HG03196 (cell line): Measurements from ENCODE around the gene PCP2.

ENCODE experiments used
- ATAC-seq: cut with Tn5 transposase; IDR thresholded peaks from one replicate; pipeline ENCODE4 v1.9.1; 2021; ENCODE audit not compliant: unreplicated experiment

Gene PCP2

DNA sequence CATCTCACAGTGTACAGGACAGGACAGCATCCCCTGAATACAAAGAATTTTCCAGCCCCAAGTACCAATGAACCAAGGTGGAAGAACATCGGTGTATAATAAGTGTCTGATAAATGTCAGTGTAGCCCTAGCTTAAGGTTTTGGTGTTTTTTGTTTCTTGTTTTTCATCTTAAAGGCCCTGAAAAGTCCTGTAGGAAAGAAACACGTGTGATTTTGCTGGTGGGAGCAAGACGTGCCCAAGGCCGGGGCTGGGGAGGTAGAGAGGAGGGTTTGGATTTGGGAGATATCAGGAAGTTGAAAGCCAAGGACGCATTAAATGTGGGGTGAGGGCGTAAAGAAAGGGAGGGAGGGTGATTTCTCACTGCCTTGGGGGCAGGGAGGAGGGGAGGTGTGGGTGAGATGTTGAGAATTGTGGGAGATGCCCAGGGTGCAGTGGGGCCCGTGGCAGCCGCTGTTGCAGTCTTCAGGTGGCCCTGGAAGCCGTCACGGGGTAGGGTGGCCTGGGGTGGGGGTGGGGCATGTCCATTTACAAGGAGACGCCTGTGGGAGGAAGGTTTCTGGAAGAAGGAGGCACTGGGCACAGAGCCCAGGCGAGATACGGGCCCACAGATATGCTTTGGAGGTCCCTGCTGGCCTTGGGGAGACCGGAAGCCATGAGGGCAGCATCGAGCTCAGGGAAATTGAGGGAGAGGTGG, 31.1 kb downstream of the PCP2 start:
- ATAC-seq: no peak

DNA sequence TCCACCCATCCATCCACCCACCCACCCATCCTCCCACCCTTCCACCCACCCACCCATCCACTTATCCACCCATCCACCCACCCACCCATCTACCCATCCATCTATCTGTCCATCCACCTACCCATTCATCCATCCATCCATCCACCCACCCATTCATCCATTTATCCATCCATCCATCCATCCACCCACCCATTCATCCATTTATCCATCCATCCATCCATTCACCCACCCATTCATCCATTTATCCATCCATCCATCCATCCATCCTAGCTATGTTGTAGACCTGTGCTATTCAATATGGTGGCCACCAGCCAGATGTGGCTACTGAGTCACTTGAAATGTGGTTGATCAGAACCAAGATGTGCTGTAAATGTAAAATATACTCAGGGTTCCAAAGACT, 32.8 kb downstream of the PCP2 start:
- no peak for ATAC-seq

DNA sequence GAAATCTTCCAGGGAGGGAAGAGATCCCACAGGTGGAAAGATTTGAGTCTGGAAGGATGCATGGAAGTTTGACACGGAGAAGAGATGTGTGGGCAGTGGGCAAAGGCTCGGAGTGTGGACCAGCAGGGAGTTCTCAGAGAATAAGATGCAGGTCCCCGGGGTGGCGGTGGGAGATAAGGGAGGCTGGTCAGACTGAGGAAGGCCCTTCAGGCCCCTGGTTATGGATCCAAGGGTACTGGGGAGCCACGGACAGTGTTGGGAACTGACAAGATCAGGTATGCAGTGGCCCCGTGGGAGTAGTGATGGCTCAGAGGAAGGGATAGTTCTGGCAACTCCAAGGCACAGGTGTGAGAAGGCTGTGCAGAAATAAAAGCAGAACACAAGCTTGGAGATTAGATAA, 35.3 kb downstream of the PCP2 start:
- no peak for ATAC-seq

DNA sequence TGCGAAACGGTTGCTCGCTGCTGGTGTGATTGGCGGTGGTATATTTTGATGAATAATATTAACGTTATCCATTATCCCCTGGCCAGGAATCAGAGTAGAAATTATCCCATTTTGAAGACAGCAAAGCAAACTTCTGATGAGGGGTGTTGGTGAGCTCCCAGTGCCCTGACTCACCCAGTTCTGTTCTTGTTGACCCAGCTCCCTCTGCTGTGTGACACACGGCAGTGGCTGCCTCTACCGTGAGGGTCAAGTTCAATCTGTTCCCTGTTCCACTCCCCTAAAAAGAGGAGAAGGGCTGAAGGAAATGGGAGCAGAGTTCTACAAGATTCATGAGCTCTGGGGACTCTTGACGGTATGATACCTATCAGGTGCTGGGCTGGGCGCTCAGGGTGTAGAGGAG, 35.8 kb downstream of the PCP2 start:
- ATAC-seq: no peak

DNA sequence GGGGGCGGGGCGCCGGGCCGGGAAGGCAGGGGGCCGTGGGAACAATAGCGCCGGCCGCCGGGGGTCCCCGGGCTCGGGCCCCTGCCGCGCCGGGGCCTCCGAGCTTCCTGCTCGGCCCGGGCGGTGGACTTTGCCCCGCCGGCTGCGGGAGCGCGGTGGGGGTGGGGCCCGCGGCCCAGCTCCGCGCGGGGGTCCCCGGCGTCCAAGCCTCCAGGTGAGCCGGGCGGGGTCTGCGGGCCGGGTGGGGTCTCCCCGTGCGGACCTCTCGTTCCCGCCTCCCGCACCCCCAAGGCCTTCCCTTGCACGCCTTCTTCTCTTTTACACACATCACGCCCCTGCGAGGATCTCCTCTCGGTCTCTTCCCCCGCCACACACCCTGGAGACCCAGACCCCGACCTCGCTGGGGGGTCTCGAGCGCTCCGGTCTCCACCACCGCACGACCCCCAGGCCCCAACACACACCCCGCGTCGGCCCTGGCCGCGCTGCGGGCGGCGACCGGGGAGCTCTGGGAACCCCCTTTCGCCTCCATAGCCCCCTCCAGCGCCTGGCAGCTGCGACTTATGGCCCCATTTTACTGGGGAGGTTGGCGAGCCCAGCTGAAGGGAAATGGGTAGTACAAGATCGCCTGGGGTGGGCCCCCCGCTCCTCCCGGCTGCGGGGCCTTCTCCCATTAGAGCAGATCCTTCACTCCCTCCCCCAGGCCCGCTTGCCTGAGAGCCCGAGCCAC, 37.1 kb downstream of the PCP2 start:
- ATAC-seq: no peak

DNA sequence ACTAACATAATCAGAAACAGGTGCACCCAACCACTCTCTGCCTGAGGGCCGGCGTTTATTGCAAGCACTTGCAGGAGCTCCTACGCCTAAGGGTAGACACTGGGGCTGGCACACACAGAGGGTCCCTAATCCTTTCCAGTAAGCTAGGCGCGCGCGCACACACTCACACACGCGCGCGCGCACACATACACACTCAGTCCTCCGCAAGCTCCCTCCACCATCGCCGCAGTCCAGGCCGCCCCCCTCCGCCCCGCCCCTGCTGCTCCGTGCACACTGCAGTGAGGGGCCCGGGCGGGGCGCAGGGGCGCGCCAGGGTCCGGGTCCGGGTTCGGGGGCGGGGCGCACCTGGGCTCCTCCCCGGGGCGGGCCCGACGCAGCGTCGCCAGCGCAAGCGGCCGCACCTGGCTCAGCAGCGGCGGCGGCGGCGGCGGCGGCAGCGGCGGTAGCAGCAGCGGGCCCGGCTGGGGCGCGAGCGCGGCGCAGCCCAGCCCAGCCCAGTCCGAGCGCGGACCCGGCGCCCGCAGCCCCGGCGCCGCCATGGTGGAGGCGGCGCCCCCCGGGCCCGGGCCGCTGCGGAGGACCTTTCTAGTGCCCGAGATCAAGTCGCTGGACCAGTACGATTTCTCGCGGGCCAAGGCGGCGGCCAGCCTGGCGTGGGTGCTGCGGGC, 37.9 kb downstream of the PCP2 start, which contains the start of gene CAMSAP3:
Gene CAMSAP3, plus strand, starts transcription at position 398 of the 668 bp plus-strand sequence. Its CDS starts 140 bp downstream, at position 538.
- no peak for ATAC-seq

DNA sequence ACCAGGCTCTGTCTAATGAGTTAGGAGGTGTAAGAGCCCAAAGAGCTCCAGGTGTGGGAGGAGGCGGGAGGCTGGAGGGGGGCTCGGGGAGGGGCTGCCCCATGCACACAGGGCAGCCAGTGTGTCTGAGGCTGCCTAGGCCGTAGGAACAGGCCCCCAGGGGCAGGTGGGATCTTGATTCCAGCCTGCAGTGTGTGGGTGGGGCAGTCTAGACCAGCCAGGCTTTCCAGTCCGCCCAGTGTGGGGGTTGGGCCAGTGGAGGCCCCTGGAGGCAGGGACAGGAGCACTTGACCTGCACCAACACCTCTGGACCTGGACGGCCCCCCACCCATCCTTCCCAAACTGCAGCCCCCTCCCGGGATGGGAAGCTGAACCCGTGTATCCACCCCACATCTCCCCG, 43.3 kb downstream of the PCP2 start:
- ATAC-seq: no peak

DNA sequence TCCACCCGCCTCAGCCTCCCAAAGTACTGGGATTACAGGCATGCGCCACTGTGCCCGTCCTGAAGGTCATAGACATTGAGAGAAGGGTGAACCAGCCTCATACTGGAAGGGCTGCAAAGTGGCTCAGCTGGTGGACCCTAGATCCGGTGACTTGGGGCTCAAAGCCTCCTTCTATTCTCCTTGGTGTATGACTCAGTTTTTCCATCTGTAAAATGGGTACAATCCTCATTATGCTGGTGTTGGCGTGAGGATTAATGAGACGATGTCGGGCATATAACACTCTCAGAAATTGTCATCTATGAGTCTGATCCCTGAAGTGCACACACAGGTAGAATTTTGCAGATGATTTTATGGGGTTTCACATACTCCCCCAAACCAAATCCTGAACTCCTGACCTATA, 43.7 kb downstream of the PCP2 start:
- no peak for ATAC-seq

DNA sequence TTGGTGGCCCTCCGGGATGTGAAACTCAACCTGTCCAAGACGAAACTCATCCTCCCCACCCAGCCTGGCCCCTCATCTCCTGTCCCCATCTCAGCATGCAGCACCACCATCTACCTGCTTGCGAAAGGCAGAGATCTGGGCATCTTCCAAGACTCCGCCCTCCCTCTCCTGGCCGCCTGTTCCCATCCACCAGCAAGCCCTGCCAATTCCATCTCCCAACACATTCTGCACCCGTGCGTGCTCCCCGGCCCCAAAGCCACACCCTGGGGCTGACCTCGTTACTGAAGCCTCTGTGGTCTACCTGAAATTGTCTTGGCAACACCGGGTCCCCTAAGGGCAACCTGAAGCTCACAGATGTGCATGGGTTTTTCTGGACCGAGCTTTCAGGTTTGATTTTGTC, 51.1 kb downstream of the PCP2 start:
- no peak for ATAC-seq
